CD4-positive, alpha-beta T cell treated with Interleukin-10 for 1 hour (primary cell): ENCODE data around the gene FAM234B.
"Not testable (repeated sequence)": the region's sequence is repeated elsewhere in the genome, so short reads cannot be mapped to it uniquely, and the experiment has no call there.

Source experiments
- DNase-seq: peaks from one replicate; pipeline ENCODE4 v3.0.0-alpha.2; 2020

Gene FAM234B

DNA sequence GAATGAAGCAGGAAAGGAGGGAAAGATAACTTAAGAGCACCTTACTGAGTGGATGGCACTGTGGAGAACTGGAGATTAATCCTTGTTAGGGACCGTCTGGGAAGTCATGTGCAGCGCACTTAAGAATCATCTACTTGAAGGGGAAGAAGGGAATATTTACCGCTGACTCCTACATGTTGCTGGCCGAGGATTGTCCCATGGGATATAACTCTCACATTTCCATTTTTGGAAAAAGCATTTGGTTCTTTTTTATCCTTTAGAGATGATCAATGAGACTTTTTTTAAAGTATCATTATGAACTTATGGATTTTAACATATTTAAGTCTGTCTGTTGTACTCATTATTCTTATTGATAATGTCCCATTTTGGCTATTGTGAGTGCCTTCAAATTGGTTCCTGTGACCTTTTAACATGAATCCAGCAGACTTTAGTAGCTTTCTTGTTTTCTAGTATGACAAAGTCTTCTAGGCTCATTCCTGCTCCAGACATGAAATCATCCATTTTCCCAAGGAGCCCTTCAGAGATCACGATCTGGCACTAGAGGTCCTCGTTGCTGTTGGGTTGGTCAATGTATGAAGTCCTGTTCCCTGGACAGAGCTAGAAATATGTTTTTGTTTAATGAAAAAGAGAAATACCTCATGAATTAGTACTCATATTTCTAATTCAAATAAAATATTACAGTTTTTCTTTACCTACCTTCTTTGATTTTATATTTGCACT, 20.2 kb upstream of the FAM234B start:
- DNase-seq: no peak

DNA sequence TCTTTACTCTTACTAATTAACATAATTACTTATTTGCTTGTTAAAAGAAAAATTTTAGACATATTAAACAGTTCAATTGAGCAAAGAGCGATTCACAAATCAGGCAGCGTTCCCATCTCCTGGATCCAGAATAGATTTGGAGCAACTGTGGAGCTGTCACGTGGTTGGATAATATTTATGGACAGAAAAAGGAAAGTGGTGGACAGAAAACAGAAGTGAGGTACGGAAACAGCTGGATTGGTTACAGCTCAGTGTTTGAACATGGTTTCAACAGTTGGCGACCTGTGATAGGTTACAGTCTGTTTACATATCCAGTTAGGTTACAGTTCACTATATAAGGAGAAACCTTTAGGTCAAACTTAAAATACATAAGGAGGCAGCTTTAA, 19.7 kb upstream of the FAM234B start:
- DNase-seq: no peak

GRCh38 chr12:13026286-13026685, 17.9 kb upstream of the FAM234B start:
- DNase-seq: no peak

DNA sequence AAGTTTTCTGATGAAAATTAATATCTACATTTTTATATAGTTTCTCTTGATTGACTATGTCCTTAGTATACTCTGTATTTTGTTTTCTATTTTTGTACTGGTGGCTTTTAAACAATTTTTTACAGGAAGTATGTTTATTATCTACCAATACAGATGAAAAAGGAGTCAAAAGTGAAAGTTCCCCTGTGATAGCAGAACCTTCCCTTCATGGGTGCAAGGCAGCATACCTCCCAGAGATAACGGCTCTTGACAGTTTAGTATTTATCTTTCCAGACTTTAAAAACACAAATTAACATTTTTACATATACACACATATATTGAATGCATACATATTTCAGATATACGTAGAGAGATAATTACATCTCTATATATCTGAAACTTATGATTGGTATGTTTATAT, 17.1 kb upstream of the FAM234B start:
- DNase-seq: no peak

DNA sequence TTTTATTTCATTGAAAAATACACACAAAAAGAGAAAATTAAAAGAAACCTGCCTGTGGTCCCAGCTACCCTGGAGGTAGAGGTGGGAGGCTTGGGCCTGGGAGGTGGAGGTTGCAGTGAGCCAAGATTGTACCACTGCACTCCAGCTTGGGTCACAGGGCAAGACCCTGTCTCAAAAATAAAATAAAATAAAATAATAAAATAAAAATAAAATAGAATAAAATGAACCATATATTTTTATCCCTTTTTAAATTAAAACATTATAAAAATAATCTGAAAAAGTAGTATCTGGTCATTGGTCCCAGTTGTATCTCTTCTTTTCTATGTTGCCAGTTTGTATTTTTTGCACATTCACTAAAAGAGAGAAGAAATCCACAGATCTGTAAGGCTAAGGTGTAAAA, 16.7 kb upstream of the FAM234B start:
- no peak for DNase-seq

DNA sequence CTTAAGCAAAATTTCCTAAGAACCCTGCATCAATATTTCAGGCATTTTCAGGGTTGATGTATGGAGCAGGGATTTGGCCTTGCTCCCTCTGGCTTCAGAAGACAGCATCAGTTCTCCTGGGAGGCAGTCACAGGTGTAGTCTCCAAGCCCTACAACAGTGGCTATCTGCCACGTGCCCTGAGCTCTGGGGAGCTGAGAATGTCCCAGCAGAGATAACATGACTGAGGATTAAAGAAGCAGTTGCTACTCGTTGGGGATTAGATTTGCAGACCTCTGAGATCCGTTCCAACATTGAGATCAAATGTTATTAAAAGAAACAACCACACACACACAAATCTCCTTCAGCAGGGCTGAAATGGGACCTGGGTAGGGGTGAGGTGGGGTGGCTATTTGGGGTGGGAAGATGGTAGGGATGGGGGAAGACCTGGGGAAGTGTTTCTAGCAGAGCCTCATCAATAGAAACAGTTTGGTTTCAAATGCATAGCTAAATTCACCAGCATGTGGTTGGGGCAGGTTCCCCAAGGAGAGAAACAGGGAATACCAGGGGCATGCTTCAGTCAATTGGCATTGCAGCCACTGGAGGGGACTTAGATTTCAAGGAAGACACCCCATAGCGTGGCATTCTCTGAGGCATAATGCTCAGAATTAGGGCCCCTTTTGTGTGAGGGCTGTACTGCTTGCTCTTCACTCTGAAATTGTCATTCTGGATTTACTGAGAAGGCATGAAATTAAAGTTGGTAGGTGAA, 15.2 kb upstream of the FAM234B start:
- DNase-seq: no peak

- DNase-seq: no peak
Observed at GRCh38 chr12:13030541-13031291, 13.5 kb upstream of the FAM234B start.

DNA sequence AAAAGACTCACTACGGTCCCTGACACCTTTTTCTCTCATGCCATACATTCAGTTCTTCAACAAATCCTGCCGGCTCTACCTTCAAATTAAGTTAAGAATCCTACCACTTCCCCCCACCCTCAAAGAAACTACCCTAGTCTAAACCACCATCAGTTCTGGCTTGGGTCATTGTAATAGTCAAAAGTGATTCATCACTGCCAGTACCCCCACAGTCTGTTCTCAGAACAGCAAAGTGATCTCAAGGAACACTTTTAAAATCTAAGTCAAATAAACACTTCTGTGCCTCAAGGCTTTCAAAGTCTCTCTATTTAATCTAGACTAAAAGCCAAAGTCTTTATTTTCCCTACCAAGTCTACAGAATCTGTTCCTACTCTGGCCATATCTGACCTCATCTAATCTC, 12.0 kb upstream of the FAM234B start:
- DNase-seq: no peak

GRCh38 chr12:13033476-13033875, 10.7 kb upstream of the FAM234B start:
- DNase-seq: no peak

- DNase-seq: not testable (repeated sequence)
Observed at GRCh38 chr12:13035335-13035734, 8.8 kb upstream of the FAM234B start.

GRCh38 chr12:13036881-13037280, 7.3 kb upstream of the FAM234B start:
- no peak for DNase-seq

DNA sequence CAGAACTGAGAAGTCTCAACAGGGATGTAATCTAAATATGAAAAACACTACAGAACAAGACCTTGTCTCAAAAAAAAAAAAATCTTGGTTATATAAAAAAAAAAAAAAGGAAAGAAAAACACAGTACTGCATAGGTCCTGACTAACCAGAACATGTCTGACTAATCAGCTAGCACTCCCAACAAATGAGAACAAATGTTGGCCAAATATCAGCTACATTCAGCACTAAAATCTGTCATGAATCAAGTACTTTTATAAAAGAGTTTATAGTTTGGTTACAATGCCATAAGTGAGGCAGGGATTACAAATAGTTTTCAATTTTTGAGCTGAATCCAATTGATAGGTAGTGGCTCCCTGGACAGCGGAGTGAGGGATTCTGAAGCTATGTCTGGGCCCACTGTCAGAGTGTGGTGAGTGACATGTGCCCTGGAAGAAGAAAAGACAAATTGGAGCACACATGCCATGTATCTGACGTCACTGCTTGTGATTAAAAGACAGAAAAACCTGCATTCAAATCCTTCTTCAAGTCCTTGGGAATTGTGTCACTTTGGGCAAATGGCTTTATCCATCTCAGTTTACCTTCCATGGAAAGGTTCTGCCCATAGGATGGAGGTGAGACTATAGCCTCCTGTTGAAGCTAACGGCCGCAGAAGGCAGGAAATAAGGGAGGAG, 5.6 kb upstream of the FAM234B start:
- no peak for DNase-seq

GRCh38 chr12:13039328-13039956, 4.7 kb upstream of the FAM234B start:
- no peak for DNase-seq

DNA sequence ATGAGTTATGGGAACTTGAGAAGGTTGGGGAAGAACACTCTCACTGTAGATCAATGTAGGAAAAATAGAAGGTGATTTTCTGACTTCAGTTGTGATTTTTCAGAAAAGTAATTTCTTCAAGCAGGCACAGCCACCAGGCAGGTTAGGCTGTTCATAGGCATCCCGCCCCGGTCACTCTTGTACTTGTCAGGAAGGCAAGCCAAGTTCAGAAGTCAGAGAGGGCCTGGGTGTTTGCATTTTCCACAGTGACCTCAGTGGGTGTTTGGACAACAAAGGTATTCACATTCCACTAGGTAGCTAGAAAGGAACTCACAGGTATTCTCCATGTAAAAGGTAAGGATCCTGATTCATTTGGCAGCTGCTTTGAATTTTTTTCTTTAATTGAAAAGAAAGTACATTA, 3.0 kb upstream of the FAM234B start:
- no peak for DNase-seq

DNA sequence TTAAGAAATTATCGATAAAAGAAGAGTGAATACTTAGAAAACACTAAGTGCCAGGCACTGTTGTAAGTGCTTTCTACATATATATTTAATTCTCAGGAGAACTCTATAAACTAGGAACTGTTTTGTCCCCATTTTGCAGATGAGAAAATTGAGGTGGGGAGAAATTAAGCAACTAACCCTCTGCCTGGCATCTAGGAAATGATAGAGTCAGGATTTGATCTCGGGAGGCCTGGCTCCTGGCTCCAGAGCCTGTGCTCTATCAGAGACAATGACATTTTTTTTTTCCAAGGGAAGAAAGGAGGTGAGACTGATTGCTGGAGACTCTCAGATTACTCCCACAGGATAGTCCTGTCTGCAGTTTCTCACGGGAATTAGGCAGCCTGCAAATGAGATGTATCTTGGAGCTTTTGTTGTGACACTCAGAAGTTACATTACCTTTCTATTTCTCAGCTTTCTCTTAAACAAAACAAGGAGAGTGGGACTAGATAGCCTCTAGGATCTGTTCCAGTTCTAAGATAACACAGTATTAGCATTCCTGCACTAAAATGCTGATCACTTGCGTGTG, 1.4 kb upstream of the FAM234B start:
- DNase-seq: no peak

- no peak for DNase-seq
Observed at GRCh38 chr12:13044906-13045299, 722 bp downstream of the FAM234B start.

GRCh38 chr12:13045816-13046215, 1.6 kb downstream of the FAM234B start:
- no peak for DNase-seq

DNA sequence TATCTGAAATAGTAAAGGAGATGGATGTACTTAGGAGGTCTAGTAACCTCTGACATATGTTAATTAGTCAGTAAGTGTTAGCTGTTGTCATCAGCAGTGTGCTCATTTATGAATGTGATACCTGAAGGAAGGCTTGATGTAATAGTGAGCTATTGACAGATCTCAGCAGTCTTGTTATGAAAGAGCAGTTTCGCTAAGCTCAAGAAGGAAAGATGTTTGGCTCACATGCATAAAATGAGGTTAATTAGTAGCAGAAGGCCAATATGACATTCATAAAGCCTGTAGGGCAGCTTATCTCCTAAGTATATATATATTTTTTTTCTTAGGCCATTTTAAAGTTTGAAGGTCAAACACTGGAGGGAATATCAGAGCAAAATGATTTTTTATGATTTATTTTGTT, 2.8 kb downstream of the FAM234B start:
- DNase-seq: no peak

GRCh38 chr12:13049816-13050215, 5.6 kb downstream of the FAM234B start:
- no peak for DNase-seq

GRCh38 chr12:13052421-13052820, 8.2 kb downstream of the FAM234B start:
- no peak for DNase-seq

DNA sequence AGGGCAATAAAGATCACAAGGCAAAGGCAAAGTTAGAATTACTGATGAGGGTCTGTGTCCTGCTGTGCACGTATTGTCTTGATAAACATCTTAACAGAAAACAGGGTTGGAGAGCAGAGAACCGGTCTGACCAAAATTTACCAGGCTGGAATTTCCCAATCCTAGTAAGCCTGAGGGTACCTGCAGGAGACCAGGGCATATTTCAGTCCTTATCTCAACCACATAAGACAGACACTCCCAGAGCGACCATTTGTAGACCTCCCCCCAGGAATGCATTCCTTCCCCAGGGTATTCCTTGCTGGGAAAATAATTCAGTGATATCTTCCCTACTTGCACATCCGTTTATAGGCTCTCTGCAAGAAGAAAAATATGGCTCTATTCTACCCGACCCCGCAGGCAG, 9.4 kb downstream of the FAM234B start:
- DNase-seq: not testable (repeated sequence)

DNA sequence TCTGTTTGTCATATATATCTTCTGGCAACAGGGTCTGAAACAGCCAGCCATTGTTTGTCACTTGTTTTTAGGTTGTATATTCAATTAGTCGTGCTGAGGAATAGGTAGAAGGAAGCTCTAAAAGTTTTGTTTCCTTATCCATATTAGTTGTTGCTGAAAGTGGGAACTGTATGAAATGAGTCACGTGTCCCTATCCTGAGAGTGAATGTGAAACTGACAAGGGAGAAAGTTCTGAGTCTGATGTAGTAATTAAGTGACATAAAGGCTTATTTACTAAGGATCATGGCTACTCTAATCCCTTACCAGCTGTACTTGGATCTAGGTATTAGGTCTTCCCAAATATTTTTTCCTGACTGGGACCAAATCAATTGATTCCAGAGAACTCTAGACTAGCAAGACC, 16.4 kb downstream of the FAM234B start:
- DNase-seq: no peak

DNA sequence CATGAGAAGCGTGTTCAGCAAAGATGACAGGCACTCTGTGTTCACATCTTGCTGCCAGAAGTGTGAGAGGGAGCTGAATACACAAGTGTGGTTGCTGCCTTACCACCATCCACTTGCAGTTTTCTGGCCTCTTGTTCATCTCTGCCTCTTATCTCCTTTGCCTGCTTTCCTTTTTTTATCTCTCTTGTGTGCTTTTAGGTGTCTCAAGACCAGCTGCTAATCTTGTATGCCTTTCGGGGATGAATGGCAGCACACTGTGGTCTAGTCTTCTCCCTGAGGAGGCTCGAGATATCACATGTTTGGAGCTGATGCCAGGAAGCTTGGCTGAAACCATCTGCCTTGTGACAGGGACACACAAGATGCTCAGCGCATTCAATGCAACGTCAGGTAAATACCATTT, 17.2 kb downstream of the FAM234B start:
- no peak for DNase-seq
